ENCODE measurements around the gene POGLUT2.

POGLUT2 gene

DNA sequence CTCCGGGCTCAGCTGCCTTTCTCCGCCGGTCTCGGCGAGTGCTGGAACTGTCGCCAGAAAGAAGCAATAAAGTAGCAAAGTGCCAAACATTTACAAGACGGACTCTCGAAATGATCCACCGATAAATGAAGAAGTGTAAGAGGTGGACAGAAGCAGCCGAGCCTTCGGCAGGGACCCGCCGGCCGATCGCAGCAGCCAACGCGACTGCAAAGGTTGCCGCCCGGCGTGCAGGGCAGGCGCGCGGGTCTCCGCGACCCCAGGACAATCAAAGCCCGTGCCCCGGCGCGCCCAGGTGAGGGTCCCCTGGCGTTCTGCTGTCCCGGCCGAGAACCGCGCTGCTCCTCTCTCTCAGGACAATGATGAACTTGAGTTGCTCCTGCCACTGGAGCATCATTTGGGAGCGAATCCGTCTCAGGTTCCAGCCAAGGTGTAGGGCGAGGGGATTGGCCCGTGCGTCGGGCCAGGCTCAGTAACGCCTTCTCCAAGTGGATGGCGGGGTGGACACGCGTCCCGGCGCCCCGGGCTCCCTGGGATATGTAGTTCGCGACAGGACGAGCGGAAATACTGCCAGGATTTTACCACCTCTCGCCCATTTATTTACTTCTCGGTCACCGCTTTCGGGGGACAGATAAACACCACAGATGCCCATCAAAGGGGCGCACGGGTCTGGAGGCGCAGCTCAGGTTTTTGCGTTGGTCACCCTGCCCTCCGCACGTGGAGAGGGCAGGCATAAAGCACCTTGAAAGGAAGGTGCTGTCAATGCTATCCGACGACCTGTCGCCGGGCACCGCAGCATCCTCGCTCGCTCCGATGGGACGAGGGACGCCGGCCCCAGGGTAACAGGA is at the start of gene POGLUT2, which contains the start of gene BIVM:
POGLUT2 (minus strand) TSS at position 396 of the 845 bp plus-strand sequence; CDS start at position 90, 306 bp downstream.
BIVM (plus strand) TSS at position 539 of the 845 bp plus-strand sequence. CDS start 8,149 bp downstream, outside the sequence.
- H3K4me3 ChIP-seq (ENCODE audit: low read length), result peak within 1 kb of the TSS; percentile 72
- TF ChIP-seq ZNF274 (IDR thresholded peaks at IDR 0.05; ENCODE audit: low read depth, low read length), result no peak

DNA sequence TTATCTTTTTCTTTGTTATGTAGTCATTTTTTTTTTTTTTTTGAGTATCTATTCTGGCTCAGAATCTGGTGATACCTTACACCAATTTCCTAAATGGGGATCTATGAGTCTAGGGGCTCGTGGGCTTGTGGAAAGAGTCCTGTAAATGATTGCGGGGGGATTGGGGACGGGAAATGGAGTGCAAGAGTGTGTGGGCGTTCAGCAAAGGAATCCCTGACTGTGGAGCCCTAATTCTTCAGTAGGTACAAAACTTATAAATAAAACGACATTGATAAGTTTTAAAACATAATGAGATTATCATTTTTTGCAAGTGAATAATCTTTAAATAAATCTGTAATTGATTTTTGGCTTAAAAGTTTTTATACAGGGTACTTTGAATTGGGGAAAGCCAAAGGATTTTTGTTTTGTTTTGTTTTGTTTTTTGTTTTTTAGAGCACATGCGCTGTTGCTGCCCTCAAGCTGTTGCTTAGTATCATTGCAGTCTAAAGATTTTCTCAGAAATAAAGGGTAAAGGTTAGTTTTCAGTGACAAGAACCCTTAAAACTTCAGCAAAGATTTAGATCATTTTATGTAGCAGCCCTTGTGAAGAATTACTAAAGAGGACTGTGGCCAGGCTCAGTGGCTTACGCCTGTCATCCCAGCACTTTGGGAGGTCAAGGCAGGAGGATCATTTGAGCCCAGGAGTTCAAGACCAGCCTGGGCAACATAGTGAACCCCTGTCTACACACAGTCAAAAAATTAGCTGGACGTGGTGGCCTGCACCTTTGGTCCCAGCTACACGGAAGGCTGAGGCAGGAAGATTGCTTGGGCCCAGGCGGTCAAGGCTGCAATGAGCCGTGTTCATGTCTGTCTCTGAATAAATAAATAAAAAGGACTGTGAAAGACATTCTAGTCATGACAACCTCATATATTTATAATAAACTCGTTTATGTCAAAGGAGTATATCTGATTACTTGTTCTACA is 48.8 kb upstream of the POGLUT2 start:
- H3K4me3 ChIP-seq (ENCODE audit: low read length), result peak overlapping the region; percentile 92
- no peak for TF ChIP-seq ZNF274 (IDR thresholded peaks at IDR 0.05; ENCODE audit: low read depth, low read length)

DNA sequence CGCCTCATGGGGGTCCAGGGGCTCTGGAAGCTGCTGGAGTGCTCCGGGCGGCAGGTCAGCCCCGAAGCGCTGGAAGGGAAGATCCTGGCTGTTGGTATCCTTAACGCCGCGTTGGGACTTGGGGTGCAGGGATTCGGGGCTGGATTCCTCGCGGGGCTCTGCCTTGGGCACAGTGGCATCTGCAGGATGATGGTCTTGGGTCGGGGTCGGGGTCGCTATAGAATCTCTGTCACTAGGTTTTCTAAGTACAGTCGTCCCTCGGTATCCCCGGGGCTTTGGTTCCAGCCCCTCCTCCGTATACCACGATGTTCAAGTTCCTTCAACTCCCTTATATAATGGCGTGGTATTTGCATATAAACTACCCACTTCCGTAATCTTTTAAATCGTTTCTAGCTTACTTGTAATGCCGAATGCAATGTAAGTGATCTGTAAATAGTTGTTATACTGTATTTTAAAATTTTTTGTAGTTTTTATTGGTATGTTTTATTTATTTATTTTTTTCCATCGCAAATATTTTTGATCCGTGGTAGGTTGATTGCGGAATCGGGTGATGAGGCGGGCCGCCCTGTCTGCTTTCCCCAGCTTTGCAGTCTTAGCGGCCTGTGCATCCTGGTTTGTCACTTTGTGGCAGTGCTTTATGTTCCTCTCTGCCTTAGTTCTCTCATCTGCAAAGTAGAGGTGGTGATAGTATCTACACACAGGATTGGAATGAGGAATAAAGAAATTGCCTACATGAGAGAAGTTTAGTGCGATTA is 47.7 kb upstream of the POGLUT2 start:
- TF ChIP-seq ZNF274 (IDR thresholded peaks at IDR 0.05; ENCODE audit: low read depth, low read length), result no peak
- peak overlapping the region; percentile 92 for H3K4me3 ChIP-seq (ENCODE audit: low read length)

- H3K4me3 ChIP-seq (ENCODE audit: low read length), result peak within 1 kb of the TSS; percentile 92
- TF ChIP-seq ZNF274 (IDR thresholded peaks at IDR 0.05; ENCODE audit: low read depth, low read length), result no peak
These were observed 47.0 kb upstream of the POGLUT2 start, which contains the start of gene ERCC5 for GRCh38 chr13:102845630-102846260. Gene ERCC5, plus strand, starts transcription at chr13:102846032. Its CDS starts 235 bp downstream, at chr13:102846267.

DNA sequence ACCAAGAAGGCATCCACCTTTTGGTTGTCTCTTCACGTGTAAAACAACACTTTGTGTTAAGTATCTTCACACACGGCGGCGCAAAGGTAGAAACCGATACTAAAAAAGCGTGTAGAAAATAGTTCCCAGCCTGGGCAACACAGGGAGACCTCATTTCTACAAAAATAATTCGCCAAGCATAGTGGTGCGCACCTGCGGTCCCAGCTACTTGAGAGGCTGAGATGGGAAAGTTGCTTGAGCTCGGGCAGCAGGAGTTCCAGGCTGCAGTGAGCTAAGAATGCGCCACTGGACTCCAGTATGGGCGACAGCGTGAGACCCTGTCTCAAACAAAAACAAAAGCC is 46.5 kb upstream of the POGLUT2 start:
- peak overlapping the region; percentile 92 for H3K4me3 ChIP-seq (ENCODE audit: low read length)
- no peak for TF ChIP-seq ZNF274 (IDR thresholded peaks at IDR 0.05; ENCODE audit: low read depth, low read length)

DNA sequence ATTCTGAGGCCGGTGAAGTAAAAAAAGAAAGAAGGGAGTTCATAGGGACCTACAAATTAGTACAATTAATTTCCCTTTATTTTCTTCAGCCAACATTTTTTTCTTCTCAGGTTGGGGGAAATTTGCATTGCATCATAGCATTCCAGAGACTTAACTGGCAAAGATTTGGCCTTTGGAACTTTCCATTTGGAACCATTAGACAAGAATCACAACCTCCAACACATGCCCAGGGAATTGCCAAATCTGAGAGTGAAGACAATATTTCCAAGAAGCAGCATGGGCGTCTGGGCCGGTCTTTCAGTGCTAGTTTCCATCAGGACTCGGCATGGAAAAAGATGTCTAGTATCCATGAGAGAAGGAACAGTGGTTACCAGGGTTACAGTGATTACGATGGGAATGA is 40.7 kb upstream of the POGLUT2 start:
- TF ChIP-seq ZNF274 (IDR thresholded peaks at IDR 0.05; ENCODE audit: low read depth, low read length), result no peak
- H3K4me3 ChIP-seq (ENCODE audit: low read length), result no peak overlapping the region

GRCh38 chr13:102838982-102839381 is 40.2 kb upstream of the POGLUT2 start:
- no peak overlapping the region for H3K4me3 ChIP-seq (ENCODE audit: low read length)
- no peak for TF ChIP-seq ZNF274 (IDR thresholded peaks at IDR 0.05; ENCODE audit: low read depth, low read length)

DNA sequence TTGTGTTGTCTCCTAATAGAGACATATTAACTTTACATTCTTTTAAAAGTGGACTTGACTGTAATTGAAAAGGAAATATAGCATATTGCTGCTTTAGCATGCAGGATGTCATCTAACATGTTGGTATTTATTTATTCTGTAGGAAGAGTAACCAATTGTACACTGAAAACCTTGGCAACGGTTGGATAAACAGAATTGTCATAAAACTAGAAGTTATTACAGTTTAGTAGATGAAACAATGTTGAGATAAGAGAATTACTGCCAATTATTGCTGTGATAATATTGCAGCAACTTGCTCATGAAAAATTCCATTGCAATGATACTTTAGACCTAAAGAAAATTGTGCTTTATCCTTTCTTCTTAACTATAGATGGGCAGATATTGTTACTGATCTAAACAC is 39.5 kb upstream of the POGLUT2 start:
- no peak overlapping the region for H3K4me3 ChIP-seq (ENCODE audit: low read length)
- TF ChIP-seq ZNF274 (IDR thresholded peaks at IDR 0.05; ENCODE audit: low read depth, low read length), result no peak

GRCh38 chr13:102836471-102836870 is 37.7 kb upstream of the POGLUT2 start:
- H3K4me3 ChIP-seq (ENCODE audit: low read length), result no peak overlapping the region
- TF ChIP-seq ZNF274 (IDR thresholded peaks at IDR 0.05; ENCODE audit: low read depth, low read length), result no peak

DNA sequence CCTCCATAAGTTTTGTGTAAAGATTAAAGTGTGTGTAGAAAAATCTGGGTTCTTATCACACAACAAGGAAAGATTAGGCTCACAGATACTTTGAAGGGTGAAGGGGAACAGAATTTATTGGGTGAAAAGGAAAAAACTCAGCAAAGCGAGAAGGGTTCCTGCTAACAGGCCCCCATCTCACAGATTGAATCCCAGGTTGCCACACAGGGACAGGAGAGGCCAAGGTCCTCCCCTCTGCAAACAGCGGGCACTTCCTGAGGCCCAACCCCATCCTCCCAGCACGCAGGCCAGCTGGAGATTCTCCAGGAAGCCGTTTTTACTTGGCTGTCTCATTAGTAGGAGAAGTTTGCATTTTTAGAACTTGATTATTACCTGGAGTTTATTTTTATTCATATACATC is 31.9 kb upstream of the POGLUT2 start:
- no peak for TF ChIP-seq ZNF274 (IDR thresholded peaks at IDR 0.05; ENCODE audit: low read depth, low read length)
- H3K4me3 ChIP-seq (ENCODE audit: low read length), result no peak overlapping the region

- no peak for TF ChIP-seq ZNF274 (IDR thresholded peaks at IDR 0.05; ENCODE audit: low read depth, low read length)
- no peak overlapping the region for H3K4me3 ChIP-seq (ENCODE audit: low read length)
These were observed 27.3 kb upstream of the POGLUT2 start for GRCh38 chr13:102825921-102826706.

DNA sequence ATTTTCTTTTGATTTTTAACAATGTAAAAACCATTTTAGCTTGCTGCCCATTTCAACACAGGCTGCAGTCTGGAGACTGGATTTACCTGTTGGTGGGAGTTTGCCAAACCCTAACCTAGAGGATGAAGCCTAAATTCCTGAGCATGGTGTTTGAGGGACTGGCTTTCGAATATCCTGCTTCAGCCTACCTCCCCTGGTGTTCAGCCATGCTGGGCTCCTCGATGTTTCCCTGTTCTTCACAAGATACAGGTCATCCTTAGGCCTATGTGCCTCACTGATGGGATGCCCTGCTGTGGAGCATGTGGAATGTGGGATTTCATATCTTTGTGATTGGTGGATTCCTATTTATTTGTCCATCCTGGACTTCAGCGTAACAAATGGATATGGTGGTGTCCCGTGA is 26.6 kb upstream of the POGLUT2 start:
- H3K4me3 ChIP-seq (ENCODE audit: low read length), result no peak overlapping the region
- TF ChIP-seq ZNF274 (IDR thresholded peaks at IDR 0.05; ENCODE audit: low read depth, low read length), result no peak

- H3K4me3 ChIP-seq (ENCODE audit: low read length), result no peak overlapping the region
- no peak for TF ChIP-seq ZNF274 (IDR thresholded peaks at IDR 0.05; ENCODE audit: low read depth, low read length)
These were observed 19.1 kb upstream of the POGLUT2 start for GRCh38 chr13:102817907-102818306.
